Measurements from ENCODE around the gene CGNL1. TPM values are rescaled to one million over a fixed set of nuclear protein-coding genes. Genes with fewer than 3 reads are reported as not detected.

The CGNL1 gene
- polyA plus RNA-seq (ENCODE audit: insufficient read length), result 63.7 TPM
- long read RNA-seq, donor 1, partial matches to known transcripts, result 67 of 67 reads
- long read RNA-seq, donor 1, other reads (novel, unspliced or antisense), result 0 of 67 reads
- long read RNA-seq, donor 2, partial matches to known transcripts, result 14 of 14 reads
- long read RNA-seq, donor 2, other reads (novel, unspliced or antisense), result 0 of 14 reads
- long read RNA-seq, donor 3, partial matches to known transcripts, result 7 of 7 reads
- long read RNA-seq, donor 3, other reads (novel, unspliced or antisense), result 0 of 7 reads
- long read RNA-seq, donor 4, result 0 reads
- long read RNA-seq, donor 5, full-length matches to known transcripts, result 1 of 7 reads
- long read RNA-seq, donor 5, partial matches to known transcripts, result 6 of 7 reads
- long read RNA-seq, donor 5, other reads (novel, unspliced or antisense), result 0 of 7 reads
- long read RNA-seq, donor 6, partial matches to known transcripts, result 48 of 48 reads
- long read RNA-seq, donor 6, other reads (novel, unspliced or antisense), result 0 of 48 reads
- long read RNA-seq, donor 7, full-length matches to known transcripts, result 3 of 40 reads
- long read RNA-seq, donor 7, partial matches to known transcripts, result 37 of 40 reads
- long read RNA-seq, donor 7, other reads (novel, unspliced or antisense), result 0 of 40 reads
- long read RNA-seq, donor 8, partial matches to known transcripts, result 5 of 5 reads
- long read RNA-seq, donor 8, other reads (novel, unspliced or antisense), result 0 of 5 reads

GRCh38 chr15:57375827-57376695, at the start of gene CGNL1:
Gene CGNL1, plus strand, starts transcription at chr15:57376505. Its CDS starts 61,495 bp downstream, at chr15:57438000.
- DNase-seq, result peak; percentile 49

- no peak for DNase-seq
Observed at GRCh38 chr15:57327985-57328471, 48.3 kb upstream of the CGNL1 start.

GRCh38 chr15:57328479-57328878, 47.8 kb upstream of the CGNL1 start:
- DNase-seq, result no peak

GRCh38 chr15:57328897-57329296, 47.4 kb upstream of the CGNL1 start:
- DNase-seq, result no peak

GRCh38 chr15:57329582-57330367, 46.5 kb upstream of the CGNL1 start:
- no peak for DNase-seq

GRCh38 chr15:57330619-57331340, 45.5 kb upstream of the CGNL1 start:
- no peak for DNase-seq

- DNase-seq, result no peak
Observed at GRCh38 chr15:57332326-57332725, 44.0 kb upstream of the CGNL1 start.

- DNase-seq, result no peak
Observed at GRCh38 chr15:57333487-57333886, 42.8 kb upstream of the CGNL1 start.

GRCh38 chr15:57334257-57334656, 42.0 kb upstream of the CGNL1 start:
- DNase-seq, result no peak

GRCh38 chr15:57335293-57335715, 41.0 kb upstream of the CGNL1 start:
- no peak for DNase-seq

GRCh38 chr15:57335719-57336118, 40.6 kb upstream of the CGNL1 start:
- DNase-seq, result no peak

- DNase-seq, result no peak
Observed at GRCh38 chr15:57337868-57338411, 38.4 kb upstream of the CGNL1 start.

GRCh38 chr15:57339321-57339720, 37.0 kb upstream of the CGNL1 start:
- no peak for DNase-seq

GRCh38 chr15:57340682-57341259, 35.5 kb upstream of the CGNL1 start:
- no peak for DNase-seq

GRCh38 chr15:57343048-57343447, 33.3 kb upstream of the CGNL1 start:
- no peak for DNase-seq

- no peak for DNase-seq
Observed at GRCh38 chr15:57343498-57343897, 32.8 kb upstream of the CGNL1 start.

- no peak for DNase-seq
Observed at GRCh38 chr15:57344282-57344681, 32.0 kb upstream of the CGNL1 start.

GRCh38 chr15:57345584-57345983, 30.7 kb upstream of the CGNL1 start:
- no peak for DNase-seq

- no peak for DNase-seq
Observed at GRCh38 chr15:57348081-57348480, 28.2 kb upstream of the CGNL1 start.

Measured in left kidney (tissue), 8 donors.